Stomach (tissue), 9 donors: ENCODE results near the gene CDC42BPB. TPM values are rescaled to one million over a fixed set of nuclear protein-coding genes. Genes with fewer than 3 reads are reported as not detected.

Experiments used
- DNase-seq, 2 donors: peaks; one replicate each; pipeline versions ENCODE4 v3.0.0 to v3.0.0-alpha.2; 2013 to 2019
- H3K27ac ChIP-seq, 5 donors: fragments of 200-600 bp in 4 of 5; sonication (generic) in 4 of 5; one replicate each; pipeline ENCODE4 v1.5.1; 2013 to 2019; ENCODE audit warnings: mild to moderate bottlenecking in 1 of 5, moderate library complexity in 1 of 5
- H3K27me3 ChIP-seq, 3 donors: fragments of 200-600 bp; sonication (generic); one replicate each; pipeline ENCODE4 v1.5.1; 2017 to 2019; ENCODE audit warnings: mixed run types in 1 of 3
- H3K36me3 ChIP-seq, 4 donors: fragments of 200-600 bp; sonication (generic); 1 replicate in 3 of 4; 2 replicates in 1 of 4; pipeline ENCODE4 v1.5.1; 2016 to 2019
- H3K4me1 ChIP-seq, 4 donors: fragments of 200-600 bp; sonication (generic); one replicate each; pipeline ENCODE4 v1.5.1; 2016 to 2019
- H3K4me3 ChIP-seq, 4 donors: fragments of 200-600 bp; sonication (generic) in 3 of 4; one replicate each; pipeline ENCODE4 v1.5.1; 2016 to 2019; ENCODE audit warnings: mild to moderate bottlenecking in 1 of 4
- H3K9me3 ChIP-seq, 4 donors: fragments of 200-600 bp; sonication (generic); one replicate each; pipeline ENCODE4 v1.5.1; 2016 to 2019
- EP300 ChIP-seq: sonication (generic); formaldehyde crosslinking; IDR thresholded peaks from one replicate; pipeline ENCODE4 v1.6.1; 2017; ENCODE audit warnings: antibody characterized with exemption
- POLR2A ChIP-seq, 4 donors: fragments of 450-650 bp; IDR thresholded peaks; one replicate each; pipeline ENCODE4 v1.6.1; 2016; ENCODE audit warnings: antibody characterized with exemption in 4 of 4, control low read depth in 2 of 4, mild to moderate bottlenecking in 1 of 4, moderate library complexity in 1 of 4
- POLR2AphosphoS5 ChIP-seq, 3 donors: sonication (generic); formaldehyde crosslinking; IDR thresholded peaks; one replicate each; pipeline ENCODE4 v1.6.1; 2016; ENCODE audit warnings: antibody characterized with exemption in 3 of 3
- WGBS, 5 donors: extraction: QIAGEN DNeasy Blood & Tissue Kit in 3 of 5; methylation state at CpG; one replicate each; pipeline versions ENCODE4 v1.1.5 to v1.1.7; 2013 to 2018; 5-methylcytosine and 5-hydroxymethylcytosine counted together
- intact Hi-C: fragments of 100-400 bp; cut with DNase I; formaldehyde crosslinking; loops from one replicate; pipeline ENCODE4 v1.15.1; 2023; ENCODE audit warnings: low total_unique reads
- polyA plus RNA-seq, 3 donors: library from polyadenylated mRNA; stranded (reverse); fragments of 200-250 nt; gene quantifications; one replicate each; pipeline ENCODE4 v1.2.3, GENCODE V29; 2013
- total RNA-seq, 5 donors: library from RNA; depleted of rRNA; stranded (reverse); fragments of >200 nt; gene quantifications; one replicate each; pipeline versions ENCODE4 v1.1.0 to v1.2.3, GENCODE V29; 2014 to 2016
- TF ChIP-seq, protein P1 (sequence below), 7 experiments: fragments of 450-650 bp in 4 of 7; fragments of 200-600 bp in 3 of 7; sonication (generic) in 3 of 7; IDR thresholded peaks; one replicate each; pipeline ENCODE4 v1.5.1; 2016 to 2019; ENCODE audit warnings: antibody characterized with exemption in 7 of 7, control low read depth in 2 of 7, mild to moderate bottlenecking in 1 of 7
- donor health status: healthy with polysubstance abuse.
- donor health status: Bipolar disorder and iron deficiency.
- donor health status: healthy.

CDC42BPB gene
- total and polyA plus RNA-seq, 8 donors: 16.3 to 400 (median 127) TPM

DNA sequence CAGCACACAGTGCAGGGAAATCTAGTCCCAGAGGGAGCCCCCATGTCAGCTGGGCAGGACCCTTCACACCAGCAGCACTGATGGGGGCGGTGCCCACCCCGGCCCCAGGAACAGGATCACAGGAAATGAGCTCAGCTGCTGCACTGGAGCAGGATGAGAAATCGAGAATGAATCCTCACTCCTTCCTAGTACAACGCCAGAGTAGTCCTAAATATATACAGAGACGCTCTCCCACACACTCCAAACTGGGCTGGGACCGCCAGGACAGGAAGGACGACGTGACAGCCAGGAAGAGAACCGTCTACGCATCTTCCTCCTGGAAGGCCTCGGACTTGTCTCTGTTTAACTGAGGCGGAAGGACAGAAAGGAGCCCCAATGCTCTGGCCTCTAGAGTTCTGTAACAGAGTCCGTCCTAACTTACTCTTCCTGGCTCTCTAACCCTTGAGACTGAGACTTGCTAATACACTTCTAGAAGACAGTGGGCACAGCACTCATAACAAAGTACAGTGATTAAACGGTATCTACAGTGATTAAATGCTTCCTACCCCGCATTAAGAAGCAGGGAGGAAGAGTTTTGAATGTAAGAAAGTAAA, 33.4 kb downstream of the CDC42BPB start:
- Histone ChIP-seq H3K36me3 (peaks cover 3 to 9% (median 5%) of the 10 kb centered on the region in 4 donors), H3K9me3 (no peaks in the 10 kb centered on the region), H3K4me1 (peaks cover 17 to 58% (median 42%) of the 10 kb centered on the region in 4 donors), H3K27me3 (no peaks in the 10 kb centered on the region), H3K4me3 (no peak overlapping the region), H3K27ac (peak overlapping the region; percentile 24 to 58 (median 46))
- intact Hi-C loops: no loop called here
- WGBS, 5 donors: 56 to 71% (median 65%) methylated on average over 15 of the region's 15 CpGs
- TF ChIP-seq, protein P1, sequence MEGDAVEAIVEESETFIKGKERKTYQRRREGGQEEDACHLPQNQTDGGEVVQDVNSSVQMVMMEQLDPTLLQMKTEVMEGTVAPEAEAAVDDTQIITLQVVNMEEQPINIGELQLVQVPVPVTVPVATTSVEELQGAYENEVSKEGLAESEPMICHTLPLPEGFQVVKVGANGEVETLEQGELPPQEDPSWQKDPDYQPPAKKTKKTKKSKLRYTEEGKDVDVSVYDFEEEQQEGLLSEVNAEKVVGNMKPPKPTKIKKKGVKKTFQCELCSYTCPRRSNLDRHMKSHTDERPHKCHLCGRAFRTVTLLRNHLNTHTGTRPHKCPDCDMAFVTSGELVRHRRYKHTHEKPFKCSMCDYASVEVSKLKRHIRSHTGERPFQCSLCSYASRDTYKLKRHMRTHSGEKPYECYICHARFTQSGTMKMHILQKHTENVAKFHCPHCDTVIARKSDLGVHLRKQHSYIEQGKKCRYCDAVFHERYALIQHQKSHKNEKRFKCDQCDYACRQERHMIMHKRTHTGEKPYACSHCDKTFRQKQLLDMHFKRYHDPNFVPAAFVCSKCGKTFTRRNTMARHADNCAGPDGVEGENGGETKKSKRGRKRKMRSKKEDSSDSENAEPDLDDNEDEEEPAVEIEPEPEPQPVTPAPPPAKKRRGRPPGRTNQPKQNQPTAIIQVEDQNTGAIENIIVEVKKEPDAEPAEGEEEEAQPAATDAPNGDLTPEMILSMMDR (IDR thresholded peaks at IDR 0.05): no peak
- no peak for TF ChIP-seq POLR2A (IDR thresholded peaks at IDR 0.05)
- TF ChIP-seq EP300: no peak
- no peak for TF ChIP-seq POLR2AphosphoS5 (IDR thresholded peaks at IDR 0.05)
- peak in 1 of 2 donors; percentile 68 for DNase-seq

DNA sequence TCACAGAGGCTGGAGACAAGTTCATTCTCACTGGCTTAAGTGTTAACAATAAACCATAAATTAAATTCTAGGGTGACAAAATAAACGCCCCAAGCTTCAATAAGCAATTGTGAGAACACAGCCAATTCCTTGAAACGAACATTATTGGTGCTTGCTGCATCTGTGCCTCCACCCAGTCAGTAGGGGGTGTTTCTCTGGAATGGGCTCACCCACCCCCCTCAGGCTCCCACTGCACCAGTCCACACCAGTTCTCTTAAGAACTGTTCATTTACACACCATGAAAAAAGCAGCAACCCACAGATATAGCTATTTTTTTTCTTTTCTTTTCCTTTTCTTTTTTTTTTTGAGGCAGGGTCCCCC, 34.7 kb downstream of the CDC42BPB start:
- DNase-seq: no peak
- H3K27ac ChIP-seq: peak overlapping the region in 1 of 5 donors; percentile 16
- 32 to 56% (median 46%) methylated on average over 2 of the region's 2 CpGs for WGBS, 5 donors
- no peak overlapping the region for H3K4me3 ChIP-seq
- TF ChIP-seq, protein P1 (IDR thresholded peaks at IDR 0.05): no peak
- no peak for TF ChIP-seq POLR2AphosphoS5 (IDR thresholded peaks at IDR 0.05)
- TF ChIP-seq POLR2A (IDR thresholded peaks at IDR 0.05): no peak
- no peak for TF ChIP-seq EP300
- no peaks in the 10 kb centered on the region for H3K27me3 ChIP-seq
- H3K36me3 ChIP-seq: peaks cover 3 to 9% (median 5%) of the 10 kb centered on the region in 4 donors
- no peaks in the 10 kb centered on the region for H3K9me3 ChIP-seq
- peaks cover 10 to 50% (median 38%) of the 10 kb centered on the region in 4 donors for H3K4me1 ChIP-seq
- intact Hi-C loops: no loop called here

GRCh38 chr14:103022002-103022684, 35.2 kb downstream of the CDC42BPB start:
- Histone ChIP-seq H3K27ac (peak overlapping the region in 3 of 5 donors; percentile 16 to 18 (median 17)), H3K27me3 (no peaks in the 10 kb centered on the region), H3K9me3 (no peaks in the 10 kb centered on the region), H3K4me1 (peaks cover 10 to 53% (median 40%) of the 10 kb centered on the region in 4 donors), H3K4me3 (no peak overlapping the region), H3K36me3 (peaks cover 3 to 9% (median 5%) of the 10 kb centered on the region in 4 donors)
- no peak for DNase-seq
- intact Hi-C loops: no loop called here
- no peak for TF ChIP-seq EP300
- TF ChIP-seq POLR2A (IDR thresholded peaks at IDR 0.05): no peak
- TF ChIP-seq, protein P1 (IDR thresholded peaks at IDR 0.05): no peak
- no peak for TF ChIP-seq POLR2AphosphoS5 (IDR thresholded peaks at IDR 0.05)
- WGBS, 5 donors: 46 to 59% (median 50%) methylated on average over 11 to 12 of the region's 12 CpGs

GRCh38 chr14:103021684-103022001, 35.7 kb downstream of the CDC42BPB start:
- H3K4me3 ChIP-seq: no peak overlapping the region
- TF ChIP-seq POLR2AphosphoS5 (IDR thresholded peaks at IDR 0.05): no peak
- TF ChIP-seq, protein P1 (IDR thresholded peaks at IDR 0.05): no peak
- TF ChIP-seq EP300: no peak
- TF ChIP-seq POLR2A (IDR thresholded peaks at IDR 0.05): no peak
- H3K27ac ChIP-seq: peak overlapping the region in 3 of 5 donors; percentile 16 to 18 (median 17)
- peaks cover 13 to 55% (median 40%) of the 10 kb centered on the region in 4 donors for H3K4me1 ChIP-seq
- no peaks in the 10 kb centered on the region for H3K27me3 ChIP-seq
- no peak for DNase-seq
- H3K36me3 ChIP-seq: peaks cover 3 to 9% (median 5%) of the 10 kb centered on the region in 4 donors
- intact Hi-C loops: no loop called here
- no peaks in the 10 kb centered on the region for H3K9me3 ChIP-seq
- WGBS, 5 donors: 76 to 93% (median 84%) methylated on average over 8 to 11 of the region's 11 CpGs
